Mesendoderm (in vitro differentiated cells): ENCODE results near the gene CTIF.

Experiments used
- DNase-seq: peaks from one replicate; pipeline ENCODE4 v3.0.0; 2013
- H2AK5ac ChIP-seq: 2 replicates; pipeline ENCODE4 v1.6.1; 2013; ENCODE audit warnings: low read length, inconsistent platforms
- H2BK120ac ChIP-seq: 2 replicates; pipeline ENCODE4 v1.6.1; 2013; ENCODE audit warnings: low read depth, mild to moderate bottlenecking, low read length, moderate library complexity, mixed read lengths
- H2BK15ac ChIP-seq: replicated peaks from 2 replicates; pipeline ENCODE4 v1.6.1; 2013; ENCODE audit warnings: low read depth, mild to moderate bottlenecking, moderate library complexity
- H2BK5ac ChIP-seq: 2 replicates; pipeline ENCODE4 v1.6.1; 2013; ENCODE audit warnings: low read length, inconsistent platforms
- H3K18ac ChIP-seq: 2 replicates; pipeline ENCODE4 v1.6.1; 2013; ENCODE audit warnings: mild to moderate bottlenecking, low read length, mixed read lengths
- H3K23ac ChIP-seq: one replicate; pipeline ENCODE4 v1.6.1; 2013; ENCODE audit warnings: low read length
- H3K27ac ChIP-seq: 2 replicates; pipeline ENCODE4 v1.5.1; 2013; ENCODE audit warnings: low read depth, mild to moderate bottlenecking, inconsistent platforms, low read length, moderate library complexity
- H3K27me3 ChIP-seq: 2 replicates; pipeline ENCODE4 v1.6.1; 2013; ENCODE audit warnings: low read length, control low read depth, mild to moderate bottlenecking, inconsistent platforms; ENCODE audit not compliant: insufficient read depth, poor library complexity
- H3K36me3 ChIP-seq: 2 replicates; pipeline ENCODE4 v1.6.1; 2013; ENCODE audit warnings: low read length, inconsistent platforms; ENCODE audit not compliant: control insufficient read depth, insufficient read depth
- H3K4ac ChIP-seq: one replicate; pipeline ENCODE4 v1.6.1; 2013; ENCODE audit warnings: low read depth, mild to moderate bottlenecking, low read length, moderate library complexity
- H3K4me1 ChIP-seq: 2 replicates; pipeline ENCODE4 v1.6.1; 2013; ENCODE audit warnings: low read depth, low read length, inconsistent platforms; ENCODE audit not compliant: control insufficient read depth
- H3K4me2 ChIP-seq: 2 replicates; pipeline ENCODE4 v1.6.1; 2013; ENCODE audit warnings: low read length
- H3K4me3 ChIP-seq: 2 replicates; pipeline ENCODE4 v1.5.1; 2013; ENCODE audit warnings: mild to moderate bottlenecking, low read length
- H3K56ac ChIP-seq: one replicate; pipeline ENCODE4 v1.6.1; 2013; ENCODE audit warnings: low read length
- H3K79me1 ChIP-seq: 2 replicates; pipeline ENCODE4 v1.6.1; 2013; ENCODE audit warnings: low read length, inconsistent platforms
- H3K79me2 ChIP-seq: 2 replicates; pipeline ENCODE4 v1.6.1; 2013; ENCODE audit warnings: mild to moderate bottlenecking, low read length; ENCODE audit not compliant: control insufficient read depth, insufficient read depth
- H3K9ac ChIP-seq: 2 replicates; pipeline ENCODE4 v1.6.1; 2013; ENCODE audit warnings: low read length, inconsistent platforms
- H4K5ac ChIP-seq: one replicate; pipeline ENCODE4 v1.6.1; 2013; ENCODE audit warnings: low read length
- H4K8ac ChIP-seq: one replicate; pipeline ENCODE4 v1.6.1; 2013; ENCODE audit warnings: low read depth, mild to moderate bottlenecking, control low read depth, low read length, moderate library complexity
- WGBS: extraction: QIAGEN DNeasy Blood & Tissue Kit; methylation state at CpG from one replicate; pipeline ENCODE4 v1.1.7; 2013; ENCODE audit warnings: low lambda C conversion rate, missing lambda C conversion rate; ENCODE audit not compliant: insufficient coverage; ENCODE audit errors: extremely low coverage; 5-methylcytosine and 5-hydroxymethylcytosine counted together

Gene CTIF

GRCh38 chr18:48832938-48833700 is 294.3 kb downstream of the CTIF start:
- no CpG with 5 or more reads among the region's 16 CpGs for WGBS
- Histone ChIP-seq H3K79me2 (no peaks in the 10 kb centered on the region), H3K27ac (peak overlapping the region; percentile 39), H3K36me3 (no peaks in the 10 kb centered on the region), H3K27me3 (no peaks in the 10 kb centered on the region), H4K8ac (no peak overlapping the region), H4K5ac (no peak overlapping the region), H3K18ac (peak overlapping the region; percentile 61), H3K4me3 (no peak overlapping the region), H3K23ac (no peak overlapping the region), H2AK5ac (no peak overlapping the region), H3K4ac (no peak overlapping the region), H3K4me2 (no peak overlapping the region), H2BK5ac (no peak overlapping the region), H3K79me1 (no peaks in the 10 kb centered on the region), H2BK120ac (peak overlapping the region; percentile 8), H3K56ac (peak overlapping the region; percentile 11), H2BK15ac (peak overlapping the region; percentile 37), H3K4me1 (peaks cover 21% of the 10 kb centered on the region), H3K9ac (no peak overlapping the region)
- DNase-seq: peak; percentile 59

- no peak overlapping the region for H4K5ac ChIP-seq
- H2BK15ac ChIP-seq: peak overlapping the region; percentile 37
- H3K23ac ChIP-seq: no peak overlapping the region
- H3K4me2 ChIP-seq: no peak overlapping the region
- no peak overlapping the region for H3K4me3 ChIP-seq
- H3K79me2 ChIP-seq: no peaks in the 10 kb centered on the region
- no peak overlapping the region for H2AK5ac ChIP-seq
- H3K18ac ChIP-seq: peak overlapping the region; percentile 61
- H4K8ac ChIP-seq: no peak overlapping the region
- H3K36me3 ChIP-seq: no peaks in the 10 kb centered on the region
- peak overlapping the region; percentile 4 for H3K27ac ChIP-seq
- H3K79me1 ChIP-seq: no peaks in the 10 kb centered on the region
- no peak overlapping the region for H2BK5ac ChIP-seq
- H2BK120ac ChIP-seq: peak overlapping the region; percentile 8
- H3K9ac ChIP-seq: no peak overlapping the region
- H3K27me3 ChIP-seq: no peaks in the 10 kb centered on the region
- DNase-seq: no peak
- H3K4me1 ChIP-seq: peaks cover 17% of the 10 kb centered on the region
- H3K56ac ChIP-seq: peak overlapping the region; percentile 25
- no CpG with 5 or more reads among the region's 13 CpGs for WGBS
- H3K4ac ChIP-seq: no peak overlapping the region
These were observed 295.0 kb downstream of the CTIF start for GRCh38 chr18:48833701-48834412.

- Histone ChIP-seq H3K23ac (no peak overlapping the region), H3K79me2 (no peaks in the 10 kb centered on the region), H3K18ac (no peak overlapping the region), H3K56ac (peak overlapping the region; percentile 1), H3K79me1 (no peaks in the 10 kb centered on the region), H3K27me3 (no peaks in the 10 kb centered on the region), H3K36me3 (no peaks in the 10 kb centered on the region), H3K4me1 (peaks cover 11% of the 10 kb centered on the region), H3K4me2 (no peak overlapping the region), H4K5ac (no peak overlapping the region), H3K27ac (peak overlapping the region; percentile 35), H2BK5ac (no peak overlapping the region), H2BK15ac (no peak overlapping the region), H2AK5ac (no peak overlapping the region), H4K8ac (no peak overlapping the region), H3K4me3 (no peak overlapping the region), H3K9ac (no peak overlapping the region), H3K4ac (no peak overlapping the region), H2BK120ac (no peak overlapping the region)
- no CpG with 5 or more reads among the region's 18 CpGs for WGBS
- DNase-seq: peak; percentile 93
These were observed 295.7 kb downstream of the CTIF start for GRCh38 chr18:48834413-48835031.

- H2BK5ac ChIP-seq: peak overlapping the region; percentile 27
- no peak overlapping the region for H3K23ac ChIP-seq
- no peaks in the 10 kb centered on the region for H3K79me1 ChIP-seq
- no peak for DNase-seq
- H3K79me2 ChIP-seq: no peaks in the 10 kb centered on the region
- H3K4me1 ChIP-seq: peaks cover 10% of the 10 kb centered on the region
- peak overlapping the region; percentile 77 for H2AK5ac ChIP-seq
- no peak overlapping the region for H3K4me2 ChIP-seq
- H3K18ac ChIP-seq: no peak overlapping the region
- no peak overlapping the region for H3K4me3 ChIP-seq
- peak overlapping the region; percentile 35 for H3K27ac ChIP-seq
- H4K8ac ChIP-seq: no peak overlapping the region
- no peak overlapping the region for H4K5ac ChIP-seq
- no CpG with 5 or more reads among the region's 3 CpGs for WGBS
- no peak overlapping the region for H2BK120ac ChIP-seq
- no peak overlapping the region for H3K9ac ChIP-seq
- H2BK15ac ChIP-seq: no peak overlapping the region
- no peaks in the 10 kb centered on the region for H3K27me3 ChIP-seq
- H3K4ac ChIP-seq: no peak overlapping the region
- peak overlapping the region; percentile 58 for H3K56ac ChIP-seq
- H3K36me3 ChIP-seq: no peaks in the 10 kb centered on the region
These were observed 296.3 kb downstream of the CTIF start for GRCh38 chr18:48835119-48835518.

- H4K8ac ChIP-seq: no peak overlapping the region
- no peak overlapping the region for H2AK5ac ChIP-seq
- H3K27me3 ChIP-seq: no peaks in the 10 kb centered on the region
- no peaks in the 10 kb centered on the region for H3K79me2 ChIP-seq
- H3K4me3 ChIP-seq: no peak overlapping the region
- no peak overlapping the region for H3K27ac ChIP-seq
- no peak overlapping the region for H3K4me2 ChIP-seq
- no peaks in the 10 kb centered on the region for H3K36me3 ChIP-seq
- peaks cover 10% of the 10 kb centered on the region for H3K4me1 ChIP-seq
- DNase-seq: no peak
- no peak overlapping the region for H2BK5ac ChIP-seq
- no peaks in the 10 kb centered on the region for H3K79me1 ChIP-seq
- H2BK120ac ChIP-seq: no peak overlapping the region
- no peak overlapping the region for H3K23ac ChIP-seq
- H4K5ac ChIP-seq: no peak overlapping the region
- H2BK15ac ChIP-seq: no peak overlapping the region
- H3K9ac ChIP-seq: no peak overlapping the region
- H3K4ac ChIP-seq: no peak overlapping the region
- H3K18ac ChIP-seq: no peak overlapping the region
- H3K56ac ChIP-seq: peak overlapping the region; percentile 26
- WGBS: no CpG with 5 or more reads among the region's 3 CpGs
These were observed 296.9 kb downstream of the CTIF start for GRCh38 chr18:48835745-48836170.
